GM18511 (cell line): ENCODE measurements around the gene MGARP.
"Not testable (repeated sequence)": the region's sequence is repeated elsewhere in the genome, so short reads cannot be mapped to it uniquely, and the experiment has no call there.

ENCODE experiments used
- ATAC-seq: cut with Tn5 transposase; IDR thresholded peaks from one replicate; pipeline ENCODE4 v1.9.1; 2021; ENCODE audit warnings: mild to moderate bottlenecking, moderate library complexity; ENCODE audit not compliant: unreplicated experiment

Gene MGARP

DNA sequence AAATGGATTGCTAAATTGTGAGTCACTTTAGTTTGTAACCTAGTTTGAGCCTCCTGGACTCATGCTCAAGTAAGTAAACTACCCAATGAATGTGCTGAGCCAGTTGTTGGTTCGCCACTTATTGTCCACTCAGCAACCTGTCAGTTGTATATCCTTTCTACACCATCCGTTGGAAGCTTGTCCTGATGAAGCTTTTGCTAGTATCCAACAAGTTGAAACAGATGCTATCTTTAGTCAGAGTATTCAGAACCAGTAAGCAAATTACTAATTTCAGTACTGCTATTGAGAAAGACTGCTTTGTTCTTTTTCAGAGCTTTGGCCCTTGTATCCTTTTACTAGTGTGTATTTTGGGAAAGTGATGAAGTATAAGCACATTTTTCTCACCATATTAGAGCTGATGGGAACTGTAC lies 17.0 kb upstream of the MGARP start:
- no peak for ATAC-seq

DNA sequence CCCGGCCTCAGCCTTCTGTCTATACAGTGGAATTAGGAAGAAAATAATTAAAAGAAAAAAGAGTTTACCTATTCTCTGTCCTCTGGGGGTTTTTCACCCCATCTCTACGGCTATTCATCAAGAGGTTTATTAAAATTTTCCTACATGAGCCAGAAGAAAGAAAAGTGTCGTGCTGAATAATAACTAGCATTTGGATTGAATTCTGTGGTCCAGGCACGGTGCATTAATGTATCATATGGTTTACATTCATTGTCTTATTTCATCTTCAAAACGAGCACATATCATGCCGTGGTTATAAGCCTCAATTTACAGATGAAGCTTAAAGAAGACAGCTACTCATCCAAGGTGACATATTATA lies 15.9 kb upstream of the MGARP start:
- no peak for ATAC-seq

- peak; percentile 93 for ATAC-seq
These were observed 15.3 kb upstream of the MGARP start for GRCh38 chr4:139295206-139295941.

DNA sequence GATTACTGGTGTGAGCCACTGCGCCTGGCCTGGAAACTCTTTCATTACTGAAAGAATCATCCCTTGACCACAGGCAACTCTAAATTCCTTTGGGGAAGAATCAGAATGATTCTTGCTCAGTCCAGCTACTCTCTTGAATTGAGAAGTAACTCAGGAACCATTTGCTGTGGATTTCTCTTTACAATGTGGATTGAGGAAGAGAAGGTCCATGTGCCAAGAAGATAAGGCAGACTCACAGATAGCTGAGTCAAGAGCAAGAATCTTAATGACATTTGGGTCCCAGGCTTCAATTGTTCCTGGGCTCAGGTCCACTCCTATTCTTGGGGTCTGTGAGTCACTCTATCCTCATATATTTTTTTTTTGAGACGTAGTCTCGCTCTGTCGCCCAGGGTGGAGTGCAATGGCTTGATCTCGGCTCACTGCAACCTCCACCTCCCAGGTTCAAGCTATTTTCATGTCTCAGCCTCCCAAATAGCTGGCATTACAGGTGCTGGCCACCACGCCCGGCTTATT lies 6.2 kb upstream of the MGARP start:
- no peak for ATAC-seq

GRCh38 chr4:139282721-139283075 lies 2.7 kb upstream of the MGARP start:
- ATAC-seq: no peak

DNA sequence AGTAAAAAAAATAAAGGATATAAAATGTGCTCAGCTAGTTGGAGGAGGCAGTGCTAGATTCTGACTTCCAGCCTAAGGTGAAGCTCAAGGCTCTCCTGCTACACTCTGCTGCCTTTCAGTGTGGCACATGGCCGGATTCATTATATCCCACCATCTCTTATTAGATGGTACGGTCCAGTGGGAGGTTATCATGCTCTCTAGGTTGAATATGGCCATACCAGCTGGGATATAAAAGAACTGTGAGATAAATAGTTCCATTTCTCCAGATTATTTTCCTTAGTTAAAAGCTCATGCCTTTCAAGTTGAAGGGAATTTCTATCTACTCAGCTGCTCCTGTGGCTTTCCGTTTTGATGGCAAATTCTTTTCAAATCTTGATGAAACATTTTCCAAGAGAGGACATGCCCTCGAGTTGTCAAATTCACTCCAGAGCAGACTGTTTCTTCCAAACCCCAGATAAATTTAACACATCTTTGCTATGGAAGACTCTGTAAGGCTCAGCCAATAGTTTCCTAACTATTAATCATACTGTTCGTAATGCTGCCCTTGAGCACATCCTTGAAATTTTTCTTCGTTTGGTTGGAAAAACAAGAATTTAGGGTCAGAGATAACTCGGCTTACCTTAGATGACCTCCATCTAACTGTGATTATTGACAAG lies 2.2 kb upstream of the MGARP start:
- ATAC-seq: no peak

DNA sequence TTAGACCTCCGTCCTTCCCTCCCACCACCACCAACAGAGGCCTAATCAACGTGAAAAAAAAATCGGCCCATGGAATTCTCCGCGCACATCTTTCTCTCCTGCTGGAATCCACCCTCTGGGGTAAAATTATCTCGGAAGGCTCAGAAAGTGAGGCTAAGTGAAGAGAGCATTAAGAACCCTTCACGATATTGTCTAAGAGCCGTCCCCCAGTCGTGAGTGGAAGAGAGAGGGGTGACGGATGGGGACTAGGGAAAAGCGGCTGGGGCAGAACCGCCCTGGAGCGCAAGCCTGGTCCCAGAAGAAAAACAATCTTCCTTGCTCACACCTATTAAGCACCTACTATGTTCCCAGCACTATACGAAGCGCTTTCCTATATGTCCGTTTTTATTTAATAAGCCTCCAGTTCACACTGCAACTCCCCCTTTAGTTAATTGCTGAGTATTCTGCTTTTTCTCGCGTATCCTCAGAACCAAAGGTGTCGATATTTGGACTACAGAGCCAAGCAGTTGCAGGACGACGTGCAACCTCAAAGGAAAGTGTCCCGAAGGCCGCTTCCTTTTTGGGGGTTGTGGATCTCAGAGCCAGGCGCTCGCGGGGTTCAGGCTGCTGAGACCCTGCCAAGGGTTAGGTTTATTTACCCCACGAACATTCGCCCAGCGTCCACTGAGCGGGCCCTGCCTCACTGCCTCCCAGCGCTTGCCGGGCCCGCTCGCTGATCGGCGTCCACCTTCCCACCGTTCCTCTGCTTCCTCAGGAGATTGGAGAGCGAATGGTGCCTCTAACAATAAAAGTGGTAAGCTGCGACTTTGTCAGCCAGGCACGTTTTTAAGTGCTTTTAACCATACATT lies 889 bp downstream of the MGARP start:
- no peak for ATAC-seq

DNA sequence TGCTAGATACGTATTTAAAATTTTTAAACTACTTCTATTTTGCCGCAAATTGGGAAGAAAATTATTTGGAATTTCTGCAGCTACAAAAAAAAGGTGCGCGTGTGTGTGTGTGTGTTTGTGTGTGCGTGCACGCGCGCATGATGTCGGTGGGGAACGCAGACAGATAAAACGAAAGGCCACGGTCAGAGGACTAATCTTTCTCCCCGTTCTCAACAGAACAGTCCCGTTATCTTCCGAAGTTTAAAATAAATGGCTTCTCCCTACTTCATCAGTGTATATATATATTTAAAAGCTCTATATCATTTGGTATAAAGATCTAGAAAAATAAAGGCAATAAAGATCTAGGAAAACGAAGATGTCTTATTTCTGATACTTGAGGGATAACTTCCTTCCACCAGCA lies 1.5 kb downstream of the MGARP start:
- ATAC-seq: no peak

GRCh38 chr4:139275281-139275735 lies 4.7 kb downstream of the MGARP start:
- ATAC-seq: no peak

DNA sequence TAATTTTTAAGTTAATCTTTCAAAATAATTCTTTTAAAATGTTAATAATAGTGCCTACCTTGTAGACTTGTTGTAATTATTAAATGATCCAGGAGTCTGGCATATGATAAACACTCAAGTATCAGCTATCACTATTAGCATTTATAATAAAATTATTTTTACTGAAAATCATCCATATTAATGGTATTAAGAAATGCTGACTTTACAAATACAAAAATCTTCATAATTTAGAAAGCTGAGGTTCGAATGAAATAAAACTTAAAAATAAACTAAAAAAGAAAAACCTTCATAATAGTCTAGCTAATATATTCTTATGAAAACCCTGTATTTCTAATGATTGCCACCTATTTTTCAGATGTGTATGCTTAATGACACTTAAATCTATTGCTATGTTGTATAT lies 5.2 kb downstream of the MGARP start:
- ATAC-seq: no peak

- ATAC-seq: no peak
These were observed 6.2 kb downstream of the MGARP start for GRCh38 chr4:139273835-139274234.

GRCh38 chr4:139267301-139267700 lies 12.7 kb downstream of the MGARP start:
- ATAC-seq: no peak

DNA sequence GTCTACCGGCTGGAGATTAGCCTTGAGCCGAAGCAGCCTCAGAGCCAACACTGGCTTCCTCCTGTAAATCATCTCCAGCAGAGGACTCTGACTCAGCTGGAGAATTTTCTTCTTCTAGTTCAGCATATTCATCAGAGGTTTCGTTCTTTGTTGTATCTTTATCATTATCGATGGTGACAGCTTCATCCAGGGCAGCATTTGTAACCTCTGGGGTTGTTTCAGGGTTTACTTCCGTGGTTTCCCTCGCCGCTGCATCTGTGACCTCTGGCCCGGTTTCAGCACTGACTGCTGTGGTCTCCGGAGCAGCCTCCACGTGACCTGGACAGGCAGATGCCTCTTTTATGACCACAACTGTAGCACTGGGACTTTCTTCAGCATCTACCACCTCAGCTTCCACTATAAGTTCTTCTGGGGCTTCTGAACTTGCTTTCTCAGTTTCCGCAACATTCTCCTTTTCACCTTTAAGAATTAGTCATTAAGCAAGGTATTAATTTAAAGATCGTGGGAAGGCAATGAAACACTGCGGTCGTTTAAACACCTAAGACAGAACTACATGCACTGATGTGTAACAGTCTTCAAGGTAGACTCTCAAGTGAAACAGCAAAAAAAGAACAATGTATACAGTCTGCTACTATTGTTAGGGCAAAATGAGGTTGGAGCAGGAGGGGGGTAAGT lies 13.3 kb downstream of the MGARP start:
- ATAC-seq: peak; percentile 97

DNA sequence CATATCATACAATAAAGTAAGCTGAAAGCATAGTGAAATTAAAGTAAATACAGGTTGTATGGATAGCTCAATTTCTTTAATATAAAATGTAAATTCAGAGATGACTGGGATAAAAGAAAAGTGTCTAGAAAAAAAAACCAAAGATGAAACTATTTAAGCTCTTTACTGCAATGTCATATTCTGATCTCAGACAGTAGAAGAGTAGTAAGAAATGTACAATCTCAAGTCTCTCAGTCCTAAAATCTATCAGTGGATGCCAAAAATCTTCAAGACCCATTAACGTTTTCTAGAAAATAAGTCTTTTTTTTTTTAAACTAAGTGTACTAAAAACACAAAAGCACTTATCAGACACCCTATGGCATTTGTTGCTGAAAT lies 13.8 kb downstream of the MGARP start:
- no peak for ATAC-seq

DNA sequence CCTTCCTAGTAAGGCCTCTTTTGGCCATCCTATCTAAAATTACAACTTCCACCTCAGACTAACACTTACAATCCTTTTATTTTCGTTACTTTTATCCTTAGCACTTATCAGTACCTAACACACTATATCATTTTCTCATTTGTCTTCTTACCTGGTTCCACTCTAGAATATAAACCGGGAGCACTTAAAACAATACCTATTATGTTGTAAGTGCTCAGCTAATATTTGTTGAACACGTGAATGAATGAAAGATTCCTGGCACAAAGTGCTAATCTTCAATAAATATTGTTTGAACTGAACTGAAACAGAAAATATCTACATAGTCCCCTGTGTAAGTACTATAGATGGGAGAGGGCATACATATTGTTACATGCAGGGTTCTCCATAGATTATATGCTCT lies 14.4 kb downstream of the MGARP start:
- no peak for ATAC-seq

GRCh38 chr4:139256349-139256748 lies 23.7 kb downstream of the MGARP start:
- no peak for ATAC-seq

GRCh38 chr4:139255581-139255980 lies 24.4 kb downstream of the MGARP start:
- ATAC-seq: not testable (repeated sequence)

DNA sequence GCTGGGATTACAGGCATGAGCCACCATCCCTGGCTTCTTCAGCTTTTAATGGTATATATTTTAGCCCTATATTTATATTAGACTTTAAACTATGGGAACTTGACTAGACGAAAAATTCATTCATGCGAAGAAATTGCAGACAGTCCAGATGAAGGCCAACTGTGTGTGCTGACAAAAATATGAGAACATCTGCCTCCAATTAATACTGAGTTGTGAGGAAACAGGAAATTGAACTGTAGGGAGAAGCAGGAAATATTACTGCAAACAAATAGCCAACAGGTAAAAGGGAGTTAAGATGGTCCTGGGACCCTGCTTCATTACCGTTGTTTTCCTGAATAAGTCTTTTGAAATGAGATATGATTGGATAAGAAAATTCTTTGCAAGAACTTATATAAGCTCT lies 26.3 kb downstream of the MGARP start:
- no peak for ATAC-seq

- no peak for ATAC-seq
These were observed 27.0 kb downstream of the MGARP start for GRCh38 chr4:139253046-139253445.

- ATAC-seq: no peak
These were observed 32.3 kb downstream of the MGARP start for GRCh38 chr4:139247700-139248238.

DNA sequence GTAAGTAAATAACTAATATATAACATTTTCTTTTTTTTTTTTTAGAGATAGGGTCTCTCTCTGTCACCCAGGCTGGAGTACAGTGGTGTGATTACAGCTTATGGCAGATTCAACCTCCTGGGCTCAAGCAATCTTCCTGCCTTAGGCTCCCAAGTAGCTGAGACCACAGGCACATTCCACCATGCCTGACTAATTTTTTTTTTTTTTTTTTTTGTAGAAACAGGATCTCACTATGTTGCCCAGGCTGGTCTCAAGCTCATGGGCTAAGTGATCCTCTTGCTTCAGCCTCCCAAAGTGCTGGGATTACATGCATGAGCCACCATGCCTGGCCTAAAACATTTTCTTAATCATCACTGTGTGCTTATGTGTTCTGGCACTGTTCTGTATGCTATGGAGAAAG lies 32.8 kb downstream of the MGARP start:
- ATAC-seq: no peak
